IPS DF 6.9 (cell line): ENCODE data around the gene ACAA2.
"Not testable (repeated sequence)": the region's sequence is repeated elsewhere in the genome, so short reads cannot be mapped to it uniquely, and the experiment has no call there.

Experiments used
- DNase-seq: peaks from one replicate; pipeline ENCODE4 v3.0.0-alpha.2; 2013; ENCODE audit warnings: low read depth, low spot score
- H3K27ac ChIP-seq: one replicate; pipeline ENCODE4 v1.5.1; 2013; ENCODE audit warnings: low read length, control low read depth
- H3K27me3 ChIP-seq: 2 replicates; pipeline ENCODE4 v1.6.1; 2013; ENCODE audit warnings: mild to moderate bottlenecking, low read length; ENCODE audit not compliant: control insufficient read depth, insufficient read depth
- H3K36me3 ChIP-seq: 2 replicates; pipeline ENCODE4 v1.6.1; 2013; ENCODE audit warnings: low read length; ENCODE audit not compliant: control insufficient read depth, insufficient read depth
- H3K4me1 ChIP-seq: 2 replicates; pipeline ENCODE4 v1.6.1; 2013; ENCODE audit warnings: low read length; ENCODE audit not compliant: control insufficient read depth, insufficient read depth
- H3K4me3 ChIP-seq: 2 replicates; pipeline ENCODE4 v1.5.1; 2013; ENCODE audit warnings: mild to moderate bottlenecking, low read length
- H3K9me3 ChIP-seq: 2 replicates; pipeline ENCODE4 v1.6.1; 2013; ENCODE audit warnings: low read length, inconsistent platforms; ENCODE audit not compliant: control insufficient read depth, insufficient read depth
- WGBS: extraction: QIAGEN DNeasy Blood & Tissue Kit; methylation state at CpG from one replicate; pipeline ENCODE4 v1.1.7; 2013; ENCODE audit warnings: mixed read lengths, missing lambda C conversion rate; ENCODE audit not compliant: insufficient read length, insufficient coverage; 5-methylcytosine and 5-hydroxymethylcytosine counted together

ACAA2 gene

DNA sequence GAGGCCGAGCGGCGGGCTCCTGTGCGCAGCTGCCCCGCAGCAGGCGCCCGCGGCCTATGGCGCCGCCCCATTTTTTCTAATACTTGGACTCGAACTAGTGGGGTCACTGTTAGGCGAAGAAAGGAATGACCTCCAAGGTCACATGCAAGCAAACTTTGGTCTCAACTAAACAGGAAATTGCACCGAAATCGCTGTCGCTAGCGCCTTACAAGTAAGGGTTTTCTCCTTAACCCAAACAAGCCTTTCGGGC is 339 bp downstream of the ACAA2 start:
- Histone ChIP-seq H3K27me3 (no peaks in the 10 kb centered on the region), H3K4me3 (peak overlapping the region; percentile 81), H3K9me3 (no peaks in the 10 kb centered on the region), H3K36me3 (no peaks in the 10 kb centered on the region; the same call in 1 of the 2 replicates), H3K4me1 (no peaks in the 10 kb centered on the region; the same call in 1 of the 2 replicates), H3K27ac (no peak overlapping the region)
- no peak for DNase-seq
- WGBS = no CpG with 5 or more reads among the region's 17 CpGs

- DNase-seq = no peak
- peak overlapping the region; percentile 81; the same call in 1 of the 2 replicates for H3K4me3 ChIP-seq
- no peaks in the 10 kb centered on the region for H3K27me3 ChIP-seq
- 100% methylated on average over 3 of the region's 13 CpGs for WGBS
- no peaks in the 10 kb centered on the region for H3K9me3 ChIP-seq
- no peaks in the 10 kb centered on the region; the same call in 1 of the 2 replicates for H3K4me1 ChIP-seq
- no peak overlapping the region for H3K27ac ChIP-seq
- H3K36me3 ChIP-seq = no peaks in the 10 kb centered on the region; the same call in 1 of the 2 replicates
Observed at GRCh38 chr18:49812286-49813068, 856 bp downstream of the ACAA2 start.

GRCh38 chr18:49811151-49811938 is 2.0 kb downstream of the ACAA2 start:
- Histone ChIP-seq H3K4me3 (no peak overlapping the region), H3K4me1 (no peaks in the 10 kb centered on the region; the same call in 1 of the 2 replicates), H3K27ac (no peak overlapping the region), H3K9me3 (no peaks in the 10 kb centered on the region), H3K36me3 (no peaks in the 10 kb centered on the region; the same call in 1 of the 2 replicates), H3K27me3 (no peaks in the 10 kb centered on the region)
- WGBS = no CpG with 5 or more reads among the region's 7 CpGs
- DNase-seq = no peak

- not testable (repeated sequence) for H3K27ac ChIP-seq, DNase-seq, H3K27me3 ChIP-seq, H3K4me1 ChIP-seq, H3K36me3 ChIP-seq, H3K4me3 ChIP-seq, H3K9me3 ChIP-seq
- no CpG with 5 or more reads among the region's 10 CpGs for WGBS
Observed at GRCh38 chr18:49808553-49809191, 4.7 kb downstream of the ACAA2 start.

GRCh38 chr18:49804096-49804495 is 9.2 kb downstream of the ACAA2 start:
- no CpG with 5 or more reads among the region's 5 CpGs for WGBS
- DNase-seq = no peak
- Histone ChIP-seq H3K27ac (no peak overlapping the region), H3K27me3 (no peaks in the 10 kb centered on the region), H3K4me1 (no peaks in the 10 kb centered on the region), H3K9me3 (no peaks in the 10 kb centered on the region), H3K4me3 (no peak overlapping the region), H3K36me3 (peaks cover 3% of the 10 kb centered on the region; the same call in 1 of the 2 replicates)

DNA sequence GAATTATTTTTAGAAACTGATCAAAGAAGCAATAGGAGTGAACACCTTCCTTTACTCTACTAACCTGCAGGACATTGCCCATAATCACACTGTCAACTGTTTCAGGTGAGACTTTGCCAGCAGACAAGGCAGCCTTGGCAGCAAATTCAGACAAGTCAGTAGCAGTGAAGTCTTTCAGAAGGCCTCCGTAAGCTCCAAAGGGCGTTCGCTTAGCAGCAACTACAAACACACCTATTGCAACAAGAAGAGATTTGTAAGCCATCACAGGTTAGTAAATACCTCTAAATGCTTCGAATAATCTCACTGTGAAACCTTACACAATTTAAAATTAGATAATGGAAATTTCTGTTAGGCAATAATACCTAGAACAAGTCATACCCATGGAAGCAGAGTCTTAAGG is 10.7 kb downstream of the ACAA2 start:
- DNase-seq = no peak
- Histone ChIP-seq H3K4me1 (no peaks in the 10 kb centered on the region), H3K9me3 (no peaks in the 10 kb centered on the region), H3K4me3 (no peak overlapping the region), H3K36me3 (peaks cover 3% of the 10 kb centered on the region; the same call in 1 of the 2 replicates), H3K27ac (no peak overlapping the region), H3K27me3 (no peaks in the 10 kb centered on the region)
- no CpG with 5 or more reads among the region's 4 CpGs for WGBS

DNA sequence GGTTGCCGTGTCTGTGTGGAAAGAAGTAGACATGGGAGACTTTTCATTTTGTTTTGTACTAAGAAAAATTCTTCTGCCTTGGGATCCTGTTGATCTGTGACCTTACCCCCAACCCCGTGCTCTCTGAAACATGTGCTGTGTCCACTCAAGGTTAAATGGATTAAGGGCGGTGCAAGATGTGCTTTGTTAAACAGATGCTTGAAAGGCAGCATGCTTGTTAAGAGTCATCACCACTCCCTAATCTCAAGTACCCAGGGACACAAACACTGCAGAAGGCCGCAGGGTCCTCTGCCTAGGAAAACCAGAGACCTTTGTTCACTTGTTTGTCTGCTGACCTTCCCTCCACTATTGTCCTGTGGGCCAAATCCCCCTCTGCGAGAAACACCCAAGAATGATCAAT is 12.8 kb downstream of the ACAA2 start:
- H3K36me3 ChIP-seq, H3K27me3 ChIP-seq, H3K9me3 ChIP-seq, H3K4me1 ChIP-seq, H3K27ac ChIP-seq, H3K4me3 ChIP-seq, DNase-seq: not testable (repeated sequence)
- no CpG with 5 or more reads among the region's 5 CpGs for WGBS

GRCh38 chr18:49799806-49800205 is 13.5 kb downstream of the ACAA2 start:
- no CpG with 5 or more reads among the region's 29 CpGs for WGBS
- H3K4me1 ChIP-seq, H3K27ac ChIP-seq, H3K4me3 ChIP-seq, H3K36me3 ChIP-seq, DNase-seq, H3K9me3 ChIP-seq, H3K27me3 ChIP-seq: not testable (repeated sequence)

DNA sequence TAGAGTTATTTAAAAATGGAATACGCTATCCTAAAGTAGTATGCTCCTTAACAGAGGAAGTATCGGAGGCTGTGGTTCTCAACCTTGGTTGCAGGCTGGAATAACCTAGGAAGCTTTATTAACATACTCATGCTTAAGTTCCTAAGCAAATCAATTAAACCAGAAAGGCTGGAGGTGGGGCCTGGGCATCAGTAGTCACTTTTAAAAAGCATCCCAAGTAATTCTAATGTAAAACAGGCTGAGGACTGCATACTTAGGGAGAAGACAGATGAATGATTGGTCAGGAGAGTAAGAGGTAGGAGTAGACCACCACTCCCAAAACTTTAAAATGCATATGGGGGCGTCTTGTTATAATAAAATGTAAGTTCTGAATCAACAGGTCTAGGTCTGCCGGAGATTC is 15.3 kb downstream of the ACAA2 start:
- Histone ChIP-seq H3K27ac (no peak overlapping the region), H3K9me3 (no peaks in the 10 kb centered on the region), H3K36me3 (peaks cover 3% of the 10 kb centered on the region; the same call in 1 of the 2 replicates), H3K4me1 (no peaks in the 10 kb centered on the region), H3K4me3 (no peak overlapping the region), H3K27me3 (no peaks in the 10 kb centered on the region)
- WGBS = no CpG with 5 or more reads among the region's 4 CpGs
- no peak for DNase-seq

DNA sequence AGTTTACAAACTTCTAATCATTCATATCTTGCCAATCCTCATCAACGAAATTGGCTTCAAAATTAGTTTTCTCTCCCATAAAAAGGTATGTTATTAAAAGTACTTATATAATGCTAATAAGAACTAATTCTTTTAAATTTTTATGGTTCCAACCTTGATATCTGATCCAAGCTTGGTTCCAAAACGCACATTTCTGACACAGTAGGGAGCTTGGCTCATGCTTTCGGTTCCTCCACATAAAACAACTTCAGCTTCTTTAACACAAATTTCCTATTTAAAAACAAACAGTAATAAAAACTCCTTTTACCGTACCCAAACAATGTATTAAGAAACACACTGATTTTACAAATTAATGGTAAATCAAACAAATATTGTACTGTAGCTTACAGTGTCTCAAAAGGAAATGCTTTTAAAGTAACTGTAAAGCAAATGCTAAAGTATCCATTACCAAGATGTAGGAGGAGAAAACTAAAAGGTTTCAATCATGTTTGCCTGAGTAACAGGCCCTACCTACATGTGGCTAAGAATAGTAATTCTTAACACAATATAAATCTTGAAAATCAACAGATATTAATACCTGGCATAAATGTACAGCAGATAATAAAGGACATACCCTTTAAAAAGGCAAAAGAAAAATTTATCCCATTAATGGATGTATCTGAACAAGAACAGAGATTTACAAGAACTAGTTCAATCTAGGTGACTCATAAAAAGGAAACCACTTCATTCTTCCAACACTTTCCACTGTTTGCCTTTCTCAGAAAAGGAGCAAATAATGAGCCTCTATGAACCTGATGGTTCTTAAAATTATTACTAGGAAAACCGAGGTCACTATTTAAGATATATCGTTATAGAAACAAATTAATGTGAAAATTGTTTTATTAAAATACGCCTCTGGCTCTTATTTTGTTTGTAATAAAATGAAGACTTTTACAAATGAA is 17.5 kb downstream of the ACAA2 start:
- Histone ChIP-seq H3K27me3 (no peaks in the 10 kb centered on the region), H3K4me1 (no peaks in the 10 kb centered on the region), H3K4me3 (no peak overlapping the region), H3K36me3 (peaks cover 2% of the 10 kb centered on the region; the same call in 1 of the 2 replicates), H3K27ac (no peak overlapping the region), H3K9me3 (no peaks in the 10 kb centered on the region)
- DNase-seq = no peak
- WGBS = 100% methylated on average over 3 of the region's 7 CpGs
